Sigmoid colon (tissue), 4 donors: Measurements from ENCODE around the gene IMPA2.

Experiments used
- CTCF ChIP-seq, 4 experiments: fragments of 450-650 bp in 3 of 4; fragments of 200-600 bp in 1 of 4; IDR thresholded peaks; one replicate each; pipeline ENCODE4 v1.5.1; 2016 to 2019; ENCODE audit warnings: antibody characterized with exemption in 4 of 4, mild to moderate bottlenecking in 3 of 4, moderate library complexity in 2 of 4
- EP300 ChIP-seq, 4 donors: sonication (generic); formaldehyde crosslinking; IDR thresholded peaks; one replicate each; pipeline ENCODE4 v1.6.1; 2017; ENCODE audit warnings: antibody characterized with exemption in 4 of 4

DNA sequence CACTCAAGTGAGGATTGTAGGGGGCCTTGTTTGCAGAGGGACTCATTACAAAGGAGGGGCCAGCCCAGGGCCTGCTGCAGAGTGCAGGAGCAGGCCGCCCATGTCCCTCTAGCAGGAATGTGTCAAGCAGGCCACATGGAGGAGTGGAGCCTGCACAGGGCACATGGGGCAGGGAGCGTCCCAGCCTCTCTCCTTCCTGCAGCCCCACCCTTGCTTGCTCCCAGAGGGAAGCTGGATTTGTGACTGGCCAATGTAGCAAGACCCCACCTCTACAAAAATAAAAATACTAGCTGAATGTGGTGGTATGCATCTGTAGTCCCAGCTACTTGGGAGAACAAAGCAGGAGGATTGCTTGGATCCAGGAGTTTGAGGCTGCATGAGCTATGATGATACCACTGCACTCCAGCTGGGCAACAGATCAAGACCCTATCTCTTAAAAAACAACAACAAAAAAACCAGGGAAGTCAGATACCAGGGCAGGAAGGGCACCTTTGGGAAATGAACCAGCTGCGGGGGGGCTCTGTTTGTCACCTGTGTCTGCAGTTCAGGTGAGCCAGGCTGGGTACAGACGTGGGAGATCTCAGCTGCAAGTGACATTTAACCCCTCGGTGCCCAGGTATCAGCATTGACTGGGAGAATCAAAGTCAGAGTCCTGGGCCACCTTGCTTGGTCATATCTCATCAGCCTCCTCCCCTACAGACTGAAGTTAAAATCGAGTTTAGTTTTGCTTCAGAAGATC, 27.7 kb downstream of the IMPA2 start:
- TF ChIP-seq EP300 (IDR thresholded peaks at IDR 0.05): no peak
- TF ChIP-seq CTCF (IDR thresholded peaks at IDR 0.05): no peak
